GM21737 (cell line): Measurements from ENCODE around the gene PIK3CB.
"Not testable (repeated sequence)": the region's sequence is repeated elsewhere in the genome, so short reads cannot be mapped to it uniquely, and the experiment has no call there.

Source experiments
- ATAC-seq: cut with Tn5 transposase; IDR thresholded peaks from one replicate; pipeline ENCODE4 v1.9.1; 2021; ENCODE audit warnings: mild to moderate bottlenecking, moderate library complexity; ENCODE audit not compliant: unreplicated experiment

Gene PIK3CB

DNA sequence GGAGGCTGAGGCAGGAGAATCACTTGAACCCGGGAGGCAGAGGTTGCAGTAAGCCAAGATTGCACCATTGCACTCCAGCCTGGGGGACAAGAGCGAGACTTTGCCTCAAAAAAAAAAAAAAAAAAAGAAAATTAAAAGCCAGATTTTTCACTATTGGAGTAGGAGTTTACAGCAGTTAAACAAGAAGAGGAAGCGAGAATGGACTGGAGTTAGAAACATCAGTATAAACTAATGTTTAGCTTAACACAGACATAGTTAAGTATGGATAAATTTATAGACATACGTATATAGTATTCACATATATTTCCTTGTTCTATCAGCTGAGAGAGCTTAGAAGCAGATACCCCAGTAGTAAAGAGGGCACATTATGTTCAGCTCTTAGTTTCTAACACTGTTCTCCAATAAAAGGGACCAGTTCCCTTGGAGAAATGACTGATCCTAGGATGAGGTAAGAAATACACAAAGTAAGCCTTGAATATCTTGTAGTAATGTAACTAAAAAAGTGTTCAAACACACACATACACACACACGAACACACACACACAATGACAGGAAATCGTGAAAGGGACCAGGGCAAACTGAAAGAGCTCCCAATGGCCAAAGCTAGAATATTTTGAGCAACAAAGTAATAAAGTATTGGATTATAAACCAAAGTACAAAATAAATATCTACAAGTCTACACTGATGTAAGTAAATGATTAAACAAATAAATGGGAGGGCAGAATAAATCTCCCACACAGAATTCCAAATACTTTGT is 25.1 kb downstream of the PIK3CB start:
- ATAC-seq = no peak

DNA sequence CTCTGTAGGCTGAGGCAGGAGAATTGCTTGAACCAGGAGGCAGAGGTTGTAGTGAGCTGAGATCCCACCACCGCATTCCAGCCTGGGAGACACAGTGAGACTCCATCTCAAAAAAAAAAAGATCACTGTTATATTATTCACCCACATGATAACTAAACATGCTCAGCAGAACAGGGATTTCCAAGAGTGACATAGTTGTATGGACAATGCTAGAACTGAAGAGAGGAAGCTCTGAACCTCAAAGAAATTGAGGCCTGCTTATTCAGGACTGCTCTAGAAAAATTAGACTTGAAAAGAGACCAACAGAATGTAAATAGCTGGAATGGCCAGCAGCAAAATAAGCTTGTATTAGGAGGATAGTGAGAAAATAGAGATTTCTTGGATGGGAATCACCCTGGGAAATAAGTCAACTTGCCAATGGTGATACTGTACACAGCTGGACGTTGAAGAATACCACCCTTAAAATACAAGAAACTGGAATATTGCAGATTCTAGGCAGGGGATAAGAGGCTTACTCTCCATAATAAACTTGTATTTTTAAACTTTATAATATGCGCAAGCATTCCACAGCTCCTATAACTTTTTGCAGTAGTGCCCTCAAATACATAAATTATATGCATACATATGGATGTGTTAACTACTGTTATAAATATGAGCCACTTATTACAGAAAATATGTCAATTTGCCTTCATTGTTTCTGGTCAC is 28.2 kb downstream of the PIK3CB start:
- no peak for ATAC-seq

DNA sequence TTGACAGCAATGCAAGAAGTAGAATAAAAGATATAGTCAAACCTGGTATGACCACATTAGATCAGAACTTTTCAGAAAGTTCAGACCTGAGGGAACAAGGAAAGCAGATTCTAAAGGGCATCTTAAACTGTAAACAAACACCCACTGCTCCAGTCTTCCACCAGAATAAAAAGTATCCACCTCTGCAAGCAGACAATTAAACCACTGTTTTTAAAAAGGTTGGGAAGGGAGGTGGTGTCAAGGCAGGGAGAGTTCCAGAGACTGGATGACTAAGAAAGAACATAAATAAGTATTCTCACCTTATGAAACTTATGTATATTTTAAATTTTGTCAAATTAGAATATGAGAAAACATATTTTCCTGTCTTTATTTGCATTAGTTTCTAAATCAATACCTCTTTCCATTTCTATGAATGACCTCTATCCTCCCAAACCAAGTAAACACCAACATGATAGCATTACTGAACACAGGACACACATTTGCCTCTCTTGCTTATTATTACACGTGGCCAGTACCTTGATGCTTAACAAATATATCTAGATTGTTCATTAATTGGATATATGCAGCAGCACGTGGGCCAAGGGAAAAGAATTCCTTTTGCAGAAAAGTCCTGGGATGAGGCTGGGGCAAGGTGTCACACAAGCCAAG is 31.6 kb downstream of the PIK3CB start:
- ATAC-seq = no peak

DNA sequence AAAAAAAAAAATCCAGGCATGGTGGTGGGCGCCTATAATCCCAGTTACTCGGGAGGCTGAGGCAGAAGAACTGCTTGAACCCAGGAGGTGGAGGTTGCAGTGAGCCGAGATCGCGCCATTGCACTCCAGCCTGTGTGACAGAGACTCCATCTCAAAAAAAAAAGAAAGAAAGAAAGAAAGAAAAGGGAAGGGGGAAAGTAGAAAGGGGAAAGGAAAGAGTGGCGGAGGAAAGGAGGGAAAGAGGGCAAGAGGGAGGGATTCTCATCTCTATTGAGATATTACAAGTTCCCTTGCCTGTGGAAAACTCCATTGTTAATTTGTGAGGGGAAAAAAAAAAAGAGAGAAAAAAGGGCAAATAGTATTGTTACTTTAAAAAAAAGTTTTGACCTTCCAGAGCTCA is 32.5 kb downstream of the PIK3CB start:
- not testable (repeated sequence) for ATAC-seq

DNA sequence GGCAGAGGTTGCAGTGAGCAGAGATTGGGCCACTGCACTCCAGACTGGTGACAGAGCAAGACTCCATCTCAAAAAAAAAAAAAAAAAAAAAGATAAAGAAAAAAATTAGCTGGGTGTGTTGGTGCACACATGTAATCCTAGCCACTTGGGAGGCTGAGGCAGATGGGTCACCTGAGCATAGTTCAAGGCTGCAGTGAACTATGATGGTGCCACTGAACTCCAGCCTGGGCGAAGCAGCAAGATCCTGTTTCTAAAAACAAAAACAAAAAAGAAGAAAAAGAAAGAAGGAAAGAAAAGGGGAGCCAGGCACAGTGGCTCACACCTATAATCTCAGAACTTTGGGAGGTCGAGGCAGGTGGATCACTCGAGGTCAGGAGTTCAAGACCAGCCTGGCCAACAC is 32.9 kb downstream of the PIK3CB start:
- ATAC-seq = no peak

DNA sequence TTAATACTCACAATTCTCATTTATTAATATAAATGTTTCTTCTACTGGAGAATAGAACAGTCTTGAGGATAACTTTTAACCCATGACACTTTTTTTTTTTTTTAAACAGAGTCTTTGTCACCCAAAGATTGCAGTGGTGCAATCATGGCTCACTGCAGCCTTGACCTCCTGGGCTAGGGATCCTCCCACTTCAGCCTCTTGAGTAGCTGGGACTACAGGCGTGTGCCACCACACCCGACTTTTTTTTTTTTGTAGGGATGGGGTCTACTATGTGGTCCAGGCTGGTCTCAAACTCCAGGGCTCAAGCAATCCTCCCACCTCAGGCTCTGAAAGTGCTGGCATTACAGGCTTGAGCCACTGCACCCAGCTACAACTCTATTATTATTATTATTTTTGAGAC is 34.5 kb downstream of the PIK3CB start:
- no peak for ATAC-seq

DNA sequence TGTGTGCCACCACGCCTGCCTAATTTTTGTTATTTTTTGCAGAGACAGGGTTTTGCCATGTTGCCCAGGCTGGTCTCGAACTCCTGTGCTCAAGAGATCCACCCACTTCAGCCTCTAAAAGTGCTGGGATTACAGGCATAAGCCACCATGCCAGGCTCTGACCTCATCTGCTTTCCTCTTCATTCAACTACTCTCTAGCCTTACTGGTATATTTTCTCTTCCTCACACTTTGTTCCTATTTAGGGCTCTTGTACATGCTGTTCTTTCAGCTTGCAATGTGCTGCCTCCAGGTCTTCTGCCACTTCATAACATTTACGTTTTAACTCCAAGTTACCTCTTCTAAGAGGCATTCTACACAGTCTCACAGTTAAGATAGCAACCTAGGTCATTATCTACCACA is 34.9 kb downstream of the PIK3CB start:
- ATAC-seq = no peak

DNA sequence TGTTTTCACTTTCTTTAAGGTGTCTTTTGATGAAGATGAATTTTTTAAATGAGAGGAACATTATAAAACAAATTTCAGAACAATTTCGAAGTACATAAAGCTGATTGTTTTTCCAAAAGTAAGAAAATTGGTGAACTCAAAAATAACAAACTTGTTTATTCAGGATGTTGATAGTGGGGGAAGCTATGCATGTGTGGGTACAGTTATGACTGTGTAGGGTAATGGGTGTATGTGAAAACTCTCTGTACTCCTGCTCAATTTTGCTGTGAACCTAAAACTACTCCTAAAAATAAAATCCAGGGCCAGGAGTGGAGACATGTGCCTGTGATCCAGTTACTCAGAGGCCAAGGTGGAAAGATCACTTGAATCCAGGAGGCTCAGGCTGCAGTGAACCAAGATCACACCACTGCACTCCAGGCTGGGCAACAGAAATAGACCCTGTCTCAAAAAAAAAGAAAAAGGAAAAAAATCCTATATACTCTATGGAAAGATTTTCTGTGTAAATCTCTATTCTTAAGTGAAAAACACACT is 37.2 kb downstream of the PIK3CB start:
- ATAC-seq = no peak

DNA sequence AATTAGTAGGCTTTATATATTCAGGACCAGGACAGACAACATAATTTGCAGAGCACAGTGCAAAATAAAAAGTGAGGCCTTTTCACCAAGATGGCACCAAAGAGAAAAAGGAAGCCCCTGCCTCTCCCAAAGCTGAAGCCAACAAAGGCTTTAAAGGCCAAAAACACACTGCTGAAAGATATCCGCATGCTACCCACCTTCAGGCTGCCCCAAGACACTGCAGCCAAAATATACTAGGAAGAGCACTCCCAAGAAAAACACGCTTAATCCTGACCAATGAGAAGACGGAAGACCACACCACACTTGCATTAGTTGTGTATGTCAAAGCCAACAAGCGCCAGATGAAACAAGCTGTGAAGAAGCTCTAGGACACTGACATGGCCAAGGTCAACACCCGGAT is 38.0 kb downstream of the PIK3CB start:
- ATAC-seq = no peak

DNA sequence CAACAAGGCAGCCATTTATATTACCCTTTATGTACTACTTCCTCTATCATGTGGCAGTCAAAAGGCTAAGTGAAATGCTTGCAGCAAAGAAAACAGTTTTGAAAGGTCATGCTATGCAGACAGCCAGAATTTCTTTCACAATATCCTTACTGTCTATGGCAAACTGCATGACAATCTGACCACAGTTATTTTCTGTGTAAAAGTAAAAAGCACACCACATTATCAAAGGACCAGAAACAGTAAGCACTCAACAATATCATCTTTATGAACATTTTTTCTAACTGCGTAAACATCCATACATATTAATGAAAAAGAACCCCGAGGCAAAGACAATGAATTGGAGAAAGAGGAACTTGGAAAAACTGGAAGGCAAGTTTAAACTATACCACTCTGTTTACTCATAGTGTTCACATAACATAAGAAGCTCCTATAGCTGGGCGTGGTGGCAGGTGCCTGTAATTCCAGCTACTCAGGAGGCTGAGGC is 47.9 kb downstream of the PIK3CB start:
- no peak for ATAC-seq

DNA sequence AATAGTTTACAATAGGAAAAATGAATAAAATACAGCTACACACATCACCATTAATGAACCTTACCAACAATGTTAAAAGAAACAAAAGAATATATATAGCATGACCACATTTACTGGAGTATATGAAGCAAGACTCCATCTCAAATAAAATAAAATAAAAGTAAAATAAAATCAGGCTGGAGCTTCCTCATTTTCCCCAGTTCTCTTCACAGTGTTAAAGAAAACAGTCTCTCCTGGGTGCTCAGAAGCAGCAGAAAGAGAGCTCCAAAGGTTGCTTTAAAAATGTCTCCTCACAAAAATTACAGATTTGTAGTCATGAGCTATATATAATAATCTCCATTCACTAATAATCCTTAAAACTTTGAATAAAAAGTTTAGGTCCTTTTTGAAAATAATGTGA is 48.8 kb downstream of the PIK3CB start:
- no peak for ATAC-seq

DNA sequence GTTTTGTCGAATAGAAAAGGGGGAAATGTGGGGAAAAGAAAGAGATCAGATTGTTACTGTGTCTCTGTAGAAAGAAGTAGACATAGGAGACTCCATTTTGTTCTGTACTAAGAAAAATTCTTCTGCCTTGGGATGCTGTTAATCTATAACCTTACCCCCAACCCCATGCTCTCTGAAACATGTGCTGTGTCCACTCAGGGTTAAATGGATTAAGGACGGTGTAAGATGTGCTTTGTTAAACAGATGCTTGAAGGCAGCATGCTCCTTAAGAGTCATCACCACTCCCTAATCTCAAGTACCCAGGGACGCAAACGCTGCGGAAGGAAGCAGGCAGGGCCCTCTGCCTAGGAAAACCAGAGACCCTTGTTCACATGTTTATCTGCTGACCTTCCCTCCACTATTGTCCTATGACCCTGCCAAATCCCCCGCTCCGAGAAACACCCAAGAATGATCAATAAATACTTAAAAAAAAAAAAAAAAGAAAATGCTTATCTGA is 49.3 kb downstream of the PIK3CB start:
- not testable (repeated sequence) for ATAC-seq

DNA sequence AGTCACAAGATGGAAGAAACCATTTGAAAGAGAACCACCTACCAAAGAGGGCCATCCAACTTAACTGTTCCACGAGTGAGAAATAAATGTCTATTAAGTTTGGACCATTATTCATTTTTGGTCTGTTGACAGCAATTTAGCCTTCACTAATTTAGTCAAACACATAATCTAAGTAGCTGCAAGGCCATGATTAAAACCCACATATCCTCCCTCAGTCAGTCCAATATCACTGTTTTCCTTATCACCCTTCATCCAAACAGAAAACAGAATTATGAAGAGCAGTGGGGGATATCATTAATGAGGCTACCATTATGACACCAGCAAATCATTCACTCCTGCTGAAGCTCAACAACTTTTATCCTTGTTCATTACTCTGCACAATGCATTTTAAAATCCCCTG is 52.0 kb downstream of the PIK3CB start:
- ATAC-seq = no peak

DNA sequence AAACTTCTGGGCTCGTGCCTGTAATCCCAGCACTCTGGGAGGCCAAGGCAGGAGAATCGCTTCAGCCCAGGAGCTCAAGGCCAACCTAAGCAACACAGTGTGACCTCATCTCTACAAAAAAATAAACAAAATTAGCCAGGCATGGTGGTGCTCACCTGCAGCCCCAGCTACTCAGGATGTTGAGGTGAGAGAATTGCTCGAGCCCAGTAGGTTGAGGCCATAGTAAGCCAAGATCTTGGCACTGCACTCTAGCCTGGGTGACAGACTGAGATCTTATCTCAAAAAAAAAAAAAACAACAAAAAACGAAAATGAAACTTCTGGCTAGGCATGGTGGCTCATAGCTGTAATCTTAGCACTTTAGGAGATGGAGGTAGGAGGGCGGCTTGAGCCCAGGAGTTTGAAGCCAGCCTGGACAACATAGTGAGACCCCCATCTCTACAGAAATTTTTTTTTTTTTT is 53.7 kb downstream of the PIK3CB start:
- no peak for ATAC-seq

DNA sequence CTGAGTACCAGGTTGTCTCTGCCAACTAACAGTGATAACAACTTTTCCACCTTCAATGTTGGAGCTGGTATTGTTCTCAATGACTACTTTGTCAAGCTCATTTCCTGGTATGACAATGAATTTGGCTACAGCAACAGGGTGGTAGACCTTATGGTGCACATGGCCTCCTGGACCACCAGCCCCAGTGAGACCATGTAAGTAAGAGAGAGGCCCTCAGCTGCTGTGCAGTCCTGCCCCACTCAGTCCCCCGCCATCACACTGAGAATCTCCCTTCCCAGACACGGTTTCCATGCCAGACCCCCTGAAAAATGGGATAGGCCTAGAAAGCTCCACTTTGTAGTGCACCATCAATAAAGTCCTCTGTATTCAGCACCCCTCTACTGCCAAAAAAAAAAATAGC is 56.1 kb downstream of the PIK3CB start:
- no peak for ATAC-seq

DNA sequence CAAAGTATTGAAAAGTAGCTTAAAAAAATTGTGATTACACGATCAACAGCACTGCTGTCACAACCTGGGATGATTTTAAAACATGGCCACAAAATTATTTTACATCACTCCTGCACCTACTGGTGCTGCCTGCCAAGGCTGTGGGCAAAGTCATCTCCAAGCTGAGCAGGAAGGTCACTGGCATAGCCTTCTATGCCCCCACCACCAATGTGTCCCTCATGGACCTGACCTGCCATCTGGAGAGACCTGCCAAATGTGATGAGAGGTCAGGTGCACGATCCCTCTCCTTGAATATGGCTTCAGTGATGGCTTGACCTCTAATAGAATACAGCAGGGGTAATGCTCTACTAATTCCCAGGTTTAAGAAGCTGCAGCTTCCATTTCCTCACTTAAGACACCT is 57.8 kb downstream of the PIK3CB start:
- no peak for ATAC-seq

DNA sequence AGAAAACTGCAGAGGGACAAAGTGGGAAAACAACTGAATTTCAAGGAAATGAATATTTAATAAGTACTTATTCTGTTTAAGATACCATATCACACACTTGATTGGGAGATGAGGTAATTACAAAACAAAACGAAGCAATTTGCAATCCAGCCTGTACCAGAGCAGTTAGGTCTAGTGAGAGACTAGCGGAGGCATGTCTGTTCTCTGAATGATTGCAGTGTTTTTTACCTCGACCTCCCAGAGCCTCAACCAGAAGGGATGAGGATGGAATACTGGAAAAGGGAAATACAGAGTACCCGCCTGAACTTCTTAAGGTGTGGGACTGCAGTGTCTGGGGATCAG is 59.5 kb downstream of the PIK3CB start:
- ATAC-seq = no peak

DNA sequence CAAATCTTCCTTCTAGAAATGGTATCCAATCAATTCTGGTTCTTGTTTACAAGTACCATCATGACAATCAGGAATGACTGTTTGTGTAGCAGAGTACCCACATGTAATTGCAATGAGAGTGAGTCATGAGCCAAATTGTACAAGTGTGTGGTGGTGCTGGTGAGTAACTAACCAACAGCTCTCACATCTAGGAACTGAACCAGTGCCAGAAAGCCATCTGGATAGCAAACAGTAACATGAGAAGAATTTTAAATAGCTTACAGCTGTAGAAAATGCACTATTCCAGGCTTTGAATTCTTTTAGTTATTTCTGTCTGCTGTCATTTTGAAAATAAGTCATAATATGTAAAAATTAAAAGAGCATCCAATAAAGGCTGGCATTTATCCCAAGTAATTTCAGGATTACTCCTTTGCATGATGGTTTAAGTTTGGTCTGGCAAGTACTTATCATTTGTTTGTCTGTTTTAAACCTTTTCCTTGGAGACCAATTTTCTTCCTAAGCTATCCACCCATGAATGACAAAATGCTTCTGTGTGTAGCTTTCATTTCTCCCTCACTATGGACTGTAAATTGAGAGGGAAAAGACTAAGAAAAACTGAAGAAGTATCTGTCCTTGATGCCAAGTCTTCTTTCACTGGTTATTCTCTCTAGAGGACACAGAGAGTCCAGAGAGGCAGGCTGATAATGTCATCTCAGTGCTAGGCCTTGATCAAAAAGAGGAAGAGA is 60.0 kb downstream of the PIK3CB start:
- no peak for ATAC-seq

DNA sequence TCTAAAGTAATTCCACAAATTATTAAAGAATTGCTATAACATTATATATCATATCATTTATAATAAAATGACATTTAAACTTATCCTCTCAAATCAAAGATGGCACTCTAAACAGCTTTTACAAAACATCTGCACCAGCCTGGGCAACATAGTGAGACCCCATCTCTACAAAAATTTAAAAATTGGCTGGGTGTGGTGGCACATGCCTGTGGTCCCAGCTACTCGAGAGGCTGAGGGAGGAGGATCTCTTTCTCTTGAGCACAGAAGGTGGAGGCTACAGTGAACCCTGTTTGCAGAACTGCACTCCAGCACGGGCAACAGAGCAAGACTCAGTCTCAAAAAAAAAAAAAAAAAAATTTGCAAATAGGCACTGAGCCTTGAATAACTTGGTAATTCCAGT is 63.1 kb downstream of the PIK3CB start:
- ATAC-seq = no peak

DNA sequence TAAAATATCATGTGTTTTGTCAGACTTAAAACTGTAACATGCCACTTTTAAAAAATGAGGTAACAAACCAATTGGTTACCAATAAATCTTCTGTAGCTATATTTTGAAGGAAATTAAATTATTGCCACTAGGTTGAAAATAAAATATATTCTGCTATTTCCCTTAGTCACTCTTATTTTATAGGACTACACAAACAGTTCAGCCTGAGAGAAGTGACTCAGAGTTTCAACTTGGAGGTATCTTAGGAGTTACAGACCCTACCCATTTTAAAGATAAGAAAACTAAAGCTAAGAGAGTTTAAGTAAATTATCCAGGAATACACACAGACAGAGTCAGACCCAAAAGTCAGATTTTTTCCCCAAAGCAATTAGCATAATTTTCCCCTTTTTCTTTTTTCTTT is 65.1 kb downstream of the PIK3CB start:
- ATAC-seq = no peak

DNA sequence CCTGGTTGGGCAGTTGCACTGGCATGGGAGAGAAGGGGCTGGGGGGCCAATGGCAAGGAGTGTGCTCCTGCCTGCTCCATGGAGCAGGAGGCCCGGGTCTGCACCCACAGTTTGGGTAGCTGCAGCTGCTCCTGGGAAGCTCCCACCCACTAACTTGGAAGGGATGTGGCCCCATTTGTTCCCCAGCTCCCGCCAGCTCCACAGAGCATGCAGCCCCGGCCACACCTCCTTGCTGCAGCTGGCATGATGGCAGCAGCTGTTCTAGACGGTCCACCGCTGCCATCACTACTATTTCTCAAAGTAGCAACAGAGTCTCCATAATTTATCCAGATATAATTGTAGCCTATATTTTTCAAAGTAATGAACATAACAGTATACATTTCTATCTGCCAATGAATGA is 65.8 kb downstream of the PIK3CB start:
- no peak for ATAC-seq
